Neural cell (in vitro differentiated cells): Measurements from ENCODE around the gene SKAP1. TPM values are rescaled to one million over a fixed set of nuclear protein-coding genes. Genes with fewer than 3 reads are reported as not detected.

ENCODE experiments used
- H2AFZ ChIP-seq: fragments of 200-600, 300-800 bp; sonication (generic), shearing (Covaris generic); 2 replicates; pipeline ENCODE4 v1.6.0; 2014; ENCODE audit warnings: low read depth, mild to moderate bottlenecking, antibody characterized with exemption, low read length, moderate library complexity
- H3F3A ChIP-seq: fragments of 200-600 bp; shearing (Covaris generic); 2 replicates; pipeline ENCODE4 v1.6.1; 2016; ENCODE audit warnings: mild to moderate bottlenecking, moderate library complexity, mixed read lengths, antibody characterized with exemption, low read length; ENCODE audit not compliant: insufficient read depth, poor library complexity, severe bottlenecking
- H3K27ac ChIP-seq: fragments of 200-600, 300-800 bp; sonication (generic), shearing (Covaris generic); 2 replicates; pipeline ENCODE4 v1.5.1; 2014; ENCODE audit warnings: mild to moderate bottlenecking, low read length, moderate library complexity
- H3K27me3 ChIP-seq: fragments of 300-800, 200-600 bp; sonication (generic), shearing (Covaris generic); 2 replicates; pipeline ENCODE4 v1.6.0; 2014; ENCODE audit warnings: mild to moderate bottlenecking, low read depth, low read length, moderate library complexity; ENCODE audit not compliant: insufficient read depth
- H3K36me3 ChIP-seq: fragments of 300-800, 200-600 bp; sonication (generic), shearing (Covaris generic); 2 replicates; pipeline ENCODE4 v1.5.1; 2014; ENCODE audit warnings: mild to moderate bottlenecking, antibody characterized with exemption, low read length, moderate library complexity; ENCODE audit not compliant: insufficient read depth
- H3K4me2 ChIP-seq: fragments of 300-800, 200-600 bp; sonication (generic), shearing (Covaris generic); 2 replicates; pipeline ENCODE4 v1.6.0; 2014; ENCODE audit warnings: mild to moderate bottlenecking, low read length
- H3K4me3 ChIP-seq: fragments of 300-800, 200-600 bp; sonication (generic), shearing (Covaris generic); 2 replicates; pipeline ENCODE4 v1.5.1; 2014; ENCODE audit warnings: mild to moderate bottlenecking, low read length, moderate library complexity
- H3K79me2 ChIP-seq: fragments of 200-600 bp; shearing (Covaris generic); replicated peaks from 2 replicates; pipeline ENCODE4 v1.6.0; 2014; ENCODE audit warnings: mild to moderate bottlenecking, low read length, moderate library complexity; ENCODE audit not compliant: insufficient read depth
- H3K9ac ChIP-seq: fragments of 300-800, 200-600 bp; sonication (generic), shearing (Covaris generic); 2 replicates; pipeline ENCODE4 v1.6.1; 2016; ENCODE audit warnings: mild to moderate bottlenecking, low read length, mixed read lengths
- H3K9me2 ChIP-seq: fragments of 200-600 bp; shearing (Covaris generic); 2 replicates; pipeline ENCODE4 v1.6.1; 2016; ENCODE audit warnings: mild to moderate bottlenecking, low read length, mixed read lengths; ENCODE audit not compliant: insufficient read depth
- H3K9me3 ChIP-seq: fragments of 200-600, 300-800 bp; sonication (generic), shearing (Covaris generic); 2 replicates; pipeline ENCODE4 v1.6.1; 2016; ENCODE audit warnings: mild to moderate bottlenecking, mixed run types, low read length, moderate library complexity, mixed read lengths
- H4K20me1 ChIP-seq: fragments of 200-600 bp; shearing (Covaris generic); 2 replicates; pipeline ENCODE4 v1.6.1; 2016; ENCODE audit warnings: mild to moderate bottlenecking, mixed run types; ENCODE audit not compliant: insufficient read depth
- EP300 ChIP-seq: fragments of 450-650 bp; conservative IDR thresholded peaks from 2 replicates; pipeline ENCODE4 v1.6.1; 2014; ENCODE audit warnings: antibody characterized with exemption, mild to moderate bottlenecking, moderate library complexity; ENCODE audit not compliant: poor library complexity, severe bottlenecking
- EZH2 ChIP-seq: fragments of 200-600, 300-800 bp; shearing (Covaris generic), sonication (generic); IDR thresholded peaks from 2 replicates; pipeline ENCODE4 v1.6.1; 2014; ENCODE audit warnings: antibody characterized with exemption, low read length, borderline replicate concordance, mild to moderate bottlenecking; ENCODE audit not compliant: insufficient read depth, poor library complexity, severe bottlenecking
- MXI1 ChIP-seq: fragments of 450-650 bp; conservative IDR thresholded peaks from 2 replicates; pipeline ENCODE4 v1.6.1; 2014; ENCODE audit warnings: antibody characterized with exemption, mild to moderate bottlenecking; ENCODE audit not compliant: poor library complexity, severe bottlenecking
- POLR2AphosphoS5 ChIP-seq: IDR thresholded peaks from 2 replicates; pipeline ENCODE4 v1.6.1; 2012
- RAD21 ChIP-seq: fragments of 450-650 bp; conservative IDR thresholded peaks from 2 replicates; pipeline ENCODE4 v1.6.1; 2014; ENCODE audit warnings: antibody characterized with exemption, mild to moderate bottlenecking, moderate library complexity
- SMC3 ChIP-seq: fragments of 450-650 bp; conservative IDR thresholded peaks from 2 replicates; pipeline ENCODE4 v1.6.1; 2014; ENCODE audit warnings: antibody characterized with exemption, mild to moderate bottlenecking, moderate library complexity; ENCODE audit not compliant: poor library complexity
- TAF1 ChIP-seq: IDR thresholded peaks from 2 replicates; pipeline ENCODE4 v1.6.1; 2012; ENCODE audit warnings: low read depth
- polyA plus RNA-seq: library from polyadenylated mRNA; depleted of rRNA; stranded (reverse); fragments of >200 nt; gene quantifications from 2 replicates; pipeline ENCODE4 v1.2.3, GENCODE V29; 2014
- TF ChIP-seq, protein P1 (sequence below): fragments of 450-650 bp; IDR thresholded peaks from 2 replicates; pipeline ENCODE4 v1.5.1; 2014; ENCODE audit warnings: antibody characterized with exemption, mild to moderate bottlenecking, moderate library complexity; ENCODE audit not compliant: poor library complexity, severe bottlenecking
- TF ChIP-seq, protein P2 (sequence below): IDR thresholded peaks from 2 replicates; pipeline ENCODE4 v1.6.1; 2012; ENCODE audit warnings: borderline replicate concordance

The SKAP1 gene
- polyA plus RNA-seq, 1 donor from 2014 or later, result 0.63 TPM

DNA sequence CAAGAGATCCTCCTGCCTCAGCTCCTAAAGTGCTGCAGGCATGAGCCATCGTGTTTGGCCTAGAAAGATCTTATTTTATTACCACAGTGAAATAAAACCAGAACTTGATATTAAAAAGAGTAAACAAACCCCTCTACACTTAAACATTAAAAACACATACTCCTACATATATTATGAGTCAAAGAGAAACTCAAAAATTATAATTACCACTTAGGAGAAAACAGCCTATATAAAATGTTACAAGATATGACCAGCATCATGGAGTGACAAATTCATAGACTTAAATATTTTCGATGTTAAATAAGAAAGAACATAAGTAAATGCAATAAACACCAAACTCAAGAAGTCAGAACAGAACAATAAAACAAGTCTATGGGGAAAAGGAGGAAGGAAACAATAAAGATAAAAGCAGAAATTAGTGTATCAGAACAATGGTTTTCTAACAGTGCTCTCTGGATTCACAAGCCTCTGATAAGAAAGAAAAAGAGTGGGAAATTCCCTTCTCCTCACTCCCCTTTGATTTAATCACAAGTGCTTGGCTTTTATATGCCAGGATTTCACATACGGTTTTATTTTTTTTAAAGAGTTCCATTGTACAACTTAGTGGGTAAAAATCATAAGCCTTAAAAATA is 23.0 kb downstream of the SKAP1 start:
- H3F3A ChIP-seq, result no peaks in the 10 kb centered on the region
- no peak overlapping the region for H3K4me3 ChIP-seq
- H2AFZ ChIP-seq, result no peak overlapping the region
- no peaks in the 10 kb centered on the region for H3K9me2 ChIP-seq
- no peaks in the 10 kb centered on the region for H3K27me3 ChIP-seq
- no peaks in the 10 kb centered on the region for H4K20me1 ChIP-seq
- H3K9me3 ChIP-seq, result no peaks in the 10 kb centered on the region
- H3K9ac ChIP-seq, result no peak overlapping the region
- H3K4me2 ChIP-seq, result no peak overlapping the region
- TF ChIP-seq TAF1 (no peak), MXI1 (no peak), EP300 (no peak), EZH2 (no peak), POLR2AphosphoS5 (no peak), SMC3 (no peak), RAD21 (no peak)
- TF ChIP-seq, protein P1, sequence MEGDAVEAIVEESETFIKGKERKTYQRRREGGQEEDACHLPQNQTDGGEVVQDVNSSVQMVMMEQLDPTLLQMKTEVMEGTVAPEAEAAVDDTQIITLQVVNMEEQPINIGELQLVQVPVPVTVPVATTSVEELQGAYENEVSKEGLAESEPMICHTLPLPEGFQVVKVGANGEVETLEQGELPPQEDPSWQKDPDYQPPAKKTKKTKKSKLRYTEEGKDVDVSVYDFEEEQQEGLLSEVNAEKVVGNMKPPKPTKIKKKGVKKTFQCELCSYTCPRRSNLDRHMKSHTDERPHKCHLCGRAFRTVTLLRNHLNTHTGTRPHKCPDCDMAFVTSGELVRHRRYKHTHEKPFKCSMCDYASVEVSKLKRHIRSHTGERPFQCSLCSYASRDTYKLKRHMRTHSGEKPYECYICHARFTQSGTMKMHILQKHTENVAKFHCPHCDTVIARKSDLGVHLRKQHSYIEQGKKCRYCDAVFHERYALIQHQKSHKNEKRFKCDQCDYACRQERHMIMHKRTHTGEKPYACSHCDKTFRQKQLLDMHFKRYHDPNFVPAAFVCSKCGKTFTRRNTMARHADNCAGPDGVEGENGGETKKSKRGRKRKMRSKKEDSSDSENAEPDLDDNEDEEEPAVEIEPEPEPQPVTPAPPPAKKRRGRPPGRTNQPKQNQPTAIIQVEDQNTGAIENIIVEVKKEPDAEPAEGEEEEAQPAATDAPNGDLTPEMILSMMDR, result no peak
- TF ChIP-seq, protein P2, sequence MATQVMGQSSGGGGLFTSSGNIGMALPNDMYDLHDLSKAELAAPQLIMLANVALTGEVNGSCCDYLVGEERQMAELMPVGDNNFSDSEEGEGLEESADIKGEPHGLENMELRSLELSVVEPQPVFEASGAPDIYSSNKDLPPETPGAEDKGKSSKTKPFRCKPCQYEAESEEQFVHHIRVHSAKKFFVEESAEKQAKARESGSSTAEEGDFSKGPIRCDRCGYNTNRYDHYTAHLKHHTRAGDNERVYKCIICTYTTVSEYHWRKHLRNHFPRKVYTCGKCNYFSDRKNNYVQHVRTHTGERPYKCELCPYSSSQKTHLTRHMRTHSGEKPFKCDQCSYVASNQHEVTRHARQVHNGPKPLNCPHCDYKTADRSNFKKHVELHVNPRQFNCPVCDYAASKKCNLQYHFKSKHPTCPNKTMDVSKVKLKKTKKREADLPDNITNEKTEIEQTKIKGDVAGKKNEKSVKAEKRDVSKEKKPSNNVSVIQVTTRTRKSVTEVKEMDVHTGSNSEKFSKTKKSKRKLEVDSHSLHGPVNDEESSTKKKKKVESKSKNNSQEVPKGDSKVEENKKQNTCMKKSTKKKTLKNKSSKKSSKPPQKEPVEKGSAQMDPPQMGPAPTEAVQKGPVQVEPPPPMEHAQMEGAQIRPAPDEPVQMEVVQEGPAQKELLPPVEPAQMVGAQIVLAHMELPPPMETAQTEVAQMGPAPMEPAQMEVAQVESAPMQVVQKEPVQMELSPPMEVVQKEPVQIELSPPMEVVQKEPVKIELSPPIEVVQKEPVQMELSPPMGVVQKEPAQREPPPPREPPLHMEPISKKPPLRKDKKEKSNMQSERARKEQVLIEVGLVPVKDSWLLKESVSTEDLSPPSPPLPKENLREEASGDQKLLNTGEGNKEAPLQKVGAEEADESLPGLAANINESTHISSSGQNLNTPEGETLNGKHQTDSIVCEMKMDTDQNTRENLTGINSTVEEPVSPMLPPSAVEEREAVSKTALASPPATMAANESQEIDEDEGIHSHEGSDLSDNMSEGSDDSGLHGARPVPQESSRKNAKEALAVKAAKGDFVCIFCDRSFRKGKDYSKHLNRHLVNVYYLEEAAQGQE, result no peak
- no peaks in the 10 kb centered on the region for H3K36me3 ChIP-seq
- H3K79me2 ChIP-seq, result no peaks in the 10 kb centered on the region
- H3K27ac ChIP-seq, result no peak overlapping the region

DNA sequence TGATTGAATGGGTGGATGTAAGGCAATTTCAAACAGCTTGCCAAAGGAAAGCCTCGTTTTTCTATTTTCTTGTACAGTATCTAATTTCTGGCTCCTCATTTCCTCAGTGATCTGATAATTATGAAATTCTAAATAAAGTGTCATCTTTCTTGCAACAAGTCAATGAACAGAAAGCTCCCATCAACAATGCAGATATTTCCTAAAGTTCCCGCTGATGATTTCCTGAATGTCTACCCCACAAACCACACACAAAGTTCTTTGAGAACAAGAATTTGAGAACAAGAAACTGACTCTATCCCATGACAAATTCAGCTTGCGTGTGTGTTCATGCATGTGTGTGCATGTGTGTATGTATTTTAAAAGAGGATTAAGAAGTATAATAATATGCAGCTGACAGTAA is 35.2 kb downstream of the SKAP1 start:
- H3F3A ChIP-seq, result no peaks in the 10 kb centered on the region
- H3K4me3 ChIP-seq, result no peak overlapping the region
- no peaks in the 10 kb centered on the region for H4K20me1 ChIP-seq
- H2AFZ ChIP-seq, result no peak overlapping the region
- H3K27me3 ChIP-seq, result no peaks in the 10 kb centered on the region
- H3K79me2 ChIP-seq, result no peaks in the 10 kb centered on the region
- TF ChIP-seq POLR2AphosphoS5, result no peak
- TF ChIP-seq, protein P1, result no peak
- no peak for TF ChIP-seq SMC3
- TF ChIP-seq RAD21, result no peak
- no peak for TF ChIP-seq MXI1
- TF ChIP-seq, protein P2, result no peak
- TF ChIP-seq TAF1, result no peak
- TF ChIP-seq EZH2, result no peak
- no peak for TF ChIP-seq EP300
- no peaks in the 10 kb centered on the region for H3K36me3 ChIP-seq
- no peak overlapping the region for H3K9ac ChIP-seq
- H3K9me3 ChIP-seq, result no peaks in the 10 kb centered on the region
- H3K9me2 ChIP-seq, result no peaks in the 10 kb centered on the region
- no peak overlapping the region for H3K4me2 ChIP-seq
- H3K27ac ChIP-seq, result no peak overlapping the region
